GM23338 (cell line): ENCODE results near the gene ZBP1. TPM values are rescaled to one million over a fixed set of nuclear protein-coding genes. Genes with fewer than 3 reads are reported as not detected.

Source experiments
- ATAC-seq: fragments of 200-7000 bp; cut with Tn5 transposase; 3 replicates; pipeline ENCODE4 v1.9.1; 2020
- DNase-seq: peaks from one replicate; pipeline ENCODE4 v3.0.0-alpha.2; 2015; ENCODE audit warnings: low spot score
- H2AFZ ChIP-seq: fragments of 200-600 bp; sonication (generic); 2 replicates; pipeline ENCODE4 v1.8.0; 2016; ENCODE audit warnings: antibody characterized with exemption, mild to moderate bottlenecking, moderate library complexity
- H3F3A ChIP-seq: fragments of 200-600 bp; sonication (generic); replicated peaks from 2 replicates; pipeline ENCODE4 v1.8.0; 2017; ENCODE audit warnings: antibody characterized with exemption, mixed run types, low read depth
- H3K27ac ChIP-seq: fragments of 200-600 bp; sonication (generic); 2 replicates; pipeline ENCODE4 v1.6.1; 2016; ENCODE audit warnings: low read depth
- H3K27me3 ChIP-seq: fragments of 200-600 bp; sonication (generic); 2 replicates; pipeline ENCODE4 v1.8.0; 2016; ENCODE audit warnings: mild to moderate bottlenecking, mixed run types, moderate library complexity; ENCODE audit not compliant: insufficient read depth
- H3K36me3 ChIP-seq: fragments of 200-600 bp; sonication (generic); 2 replicates; pipeline ENCODE4 v1.8.0; 2016; ENCODE audit warnings: mild to moderate bottlenecking; ENCODE audit not compliant: insufficient read depth
- H3K4me1 ChIP-seq: fragments of 200-600 bp; sonication (generic); 2 replicates; pipeline ENCODE4 v1.8.0; 2016; ENCODE audit warnings: mild to moderate bottlenecking, moderate library complexity; ENCODE audit not compliant: insufficient read depth
- H3K4me2 ChIP-seq: fragments of 200-600 bp; sonication (generic); 2 replicates; pipeline ENCODE4 v1.7.1; 2017; ENCODE audit warnings: mixed run types
- H3K4me3 ChIP-seq: fragments of 200-600 bp; sonication (generic); 2 replicates; pipeline ENCODE4 v1.6.1; 2016; ENCODE audit warnings: mixed run types
- H3K79me2 ChIP-seq: fragments of 200-600 bp; sonication (generic); replicated peaks from 2 replicates; pipeline ENCODE4 v1.8.0; 2017; ENCODE audit warnings: mild to moderate bottlenecking; ENCODE audit not compliant: insufficient read depth
- H3K9me2 ChIP-seq: fragments of 200-600 bp; sonication (generic); 2 replicates; pipeline ENCODE4 v1.8.0; 2017; ENCODE audit not compliant: insufficient read depth
- H4K20me1 ChIP-seq: fragments of 200-600 bp; sonication (generic); replicated peaks from 2 replicates; pipeline ENCODE4 v1.8.0; 2017; ENCODE audit warnings: mild to moderate bottlenecking; ENCODE audit not compliant: insufficient read depth
- H3K27ac Mint-ChIP-seq: 2 replicates; pipeline ENCODE4 v1.8.0; 2020; ENCODE audit warnings: inconsistent platforms, mild to moderate bottlenecking, moderate library complexity, mixed read lengths
- H3K27me3 Mint-ChIP-seq: 3 replicates; pipeline ENCODE4 v1.8.0; 2022; ENCODE audit warnings: low read depth, mild to moderate bottlenecking, moderate library complexity, mixed read lengths, inconsistent platforms; ENCODE audit not compliant: insufficient read depth, poor library complexity
- H3K36me3 Mint-ChIP-seq: 3 replicates; pipeline ENCODE4 v1.8.0; 2021; ENCODE audit warnings: low read depth, mild to moderate bottlenecking, inconsistent platforms, moderate library complexity, mixed read lengths
- H3K4me1 Mint-ChIP-seq: 3 replicates; pipeline ENCODE4 v1.8.0; 2020; ENCODE audit warnings: mild to moderate bottlenecking, inconsistent platforms, mixed read lengths
- H3K4me3 Mint-ChIP-seq: 3 replicates; pipeline ENCODE4 v1.8.0; 2021; ENCODE audit warnings: moderate library complexity, mild to moderate bottlenecking, inconsistent platforms, mixed read lengths
- H3K9me3 Mint-ChIP-seq: 3 replicates; pipeline ENCODE4 v1.8.0; 2020; ENCODE audit warnings: moderate library complexity, mild to moderate bottlenecking, inconsistent platforms, mixed read lengths
- CREB1 ChIP-seq: fragments of 250-450 bp; sonication (Bioruptor Pico); IDR thresholded peaks from 2 replicates; pipeline ENCODE4 v1.5.0; 2020; ENCODE audit warnings: low read depth, mild to moderate bottlenecking, moderate library complexity
- CTCF ChIP-seq, 2 experiments: fragments of 200-600 bp in 1 of 2; sonication (generic) in 1 of 2; conservative IDR thresholded peaks; 2 replicates each; pipeline versions ENCODE4 v1.5.1 to v1.6.1; 2016 to 2017; ENCODE audit warnings: antibody characterized with exemption in 2 of 2, low read depth in 2 of 2, mild to moderate bottlenecking in 2 of 2, moderate library complexity in 1 of 2
- ETS1 ChIP-seq: IDR thresholded peaks from 2 replicates; pipeline ENCODE4 v1.6.1; 2016; ENCODE audit warnings: antibody characterized with exemption
- EZH2 ChIP-seq: fragments of 200-600 bp; sonication (generic); IDR thresholded peaks from one replicate; pipeline ENCODE4 v1.8.0; 2017; ENCODE audit warnings: antibody characterized with exemption, mild to moderate bottlenecking, low read depth; ENCODE audit not compliant: unreplicated experiment
- EZH2phosphoT487 ChIP-seq: fragments of 200-600 bp; sonication (generic); IDR thresholded peaks from one replicate; pipeline ENCODE4 v1.8.1; 2018; ENCODE audit warnings: antibody characterized with exemption; ENCODE audit not compliant: unreplicated experiment
- JUNB ChIP-seq: IDR thresholded peaks from one replicate; pipeline ENCODE4 v1.6.1; 2016; ENCODE audit warnings: antibody characterized with exemption; ENCODE audit not compliant: unreplicated experiment
- NANOG ChIP-seq: IDR thresholded peaks from 2 replicates; pipeline ENCODE4 v1.6.1; 2016; ENCODE audit warnings: antibody characterized with exemption, borderline replicate concordance
- POLR2AphosphoS5 ChIP-seq: IDR thresholded peaks from 2 replicates; pipeline ENCODE4 v1.6.1; 2016; ENCODE audit warnings: antibody characterized with exemption, low read depth
- STAT1 ChIP-seq: IDR thresholded peaks from one replicate; pipeline ENCODE4 v1.6.1; 2016; ENCODE audit warnings: antibody characterized with exemption; ENCODE audit not compliant: unreplicated experiment
- ZNF114 ChIP-seq: fragments of 250-450 bp; sonication (Bioruptor Pico); IDR thresholded peaks from 2 replicates; pipeline ENCODE4 v1.5.0; 2020; ENCODE audit warnings: mild to moderate bottlenecking, moderate library complexity
- ZNF331 ChIP-seq: fragments of 250-450 bp; sonication (Bioruptor Pico); IDR thresholded peaks from 2 replicates; pipeline ENCODE4 v1.5.0; 2020; ENCODE audit warnings: low read depth, mild to moderate bottlenecking, moderate library complexity
- ZNF462 ChIP-seq: fragments of 250-450 bp; sonication (Bioruptor Pico); IDR thresholded peaks from 2 replicates; pipeline ENCODE4 v1.5.0; 2020; ENCODE audit warnings: mild to moderate bottlenecking, moderate library complexity
- polyA plus RNA-seq: library from polyadenylated mRNA; unstranded; fragments of >200 nt; fragmentation: Nextera tagmentation; extraction: Ambion mirVana; gene quantifications from 2 replicates; pipeline ENCODE4 v1.2.1, GENCODE V29; 2016
- total RNA-seq: library from RNA; depleted of rRNA; stranded (reverse); fragments of >200 nt; shearing (Covaris generic); gene quantifications from 2 replicates; pipeline ENCODE4 v1.2.3, GENCODE V29; 2014
- TF ChIP-seq, protein P1 (sequence below): IDR thresholded peaks from one replicate; pipeline ENCODE4 v1.6.1; 2018; ENCODE audit warnings: antibody characterized with exemption; ENCODE audit not compliant: unreplicated experiment

Gene ZBP1
- total and polyA plus RNA-seq, 2 experiments from 2014 or later, result not detected

GRCh38 chr20:57625978-57626377 is 5.8 kb upstream of the ZBP1 start:
- H3K36me3 ChIP-seq, result no peaks in the 10 kb centered on the region
- ATAC-seq (no peak), DNase-seq (no peak)
- H3K27ac ChIP-seq, result no peak overlapping the region
- no peak overlapping the region for H3K4me2 ChIP-seq
- H3K27me3 Mint-ChIP-seq, result peaks cover 2% of the 10 kb centered on the region
- no peak overlapping the region for H3K27ac Mint-ChIP-seq
- no peaks in the 10 kb centered on the region for H3K27me3 ChIP-seq
- no peaks in the 10 kb centered on the region for H4K20me1 ChIP-seq
- no peaks in the 10 kb centered on the region for H3K79me2 ChIP-seq
- peaks cover 9% of the 10 kb centered on the region for H3K4me1 Mint-ChIP-seq
- H3K9me3 Mint-ChIP-seq, result peaks cover 14% of the 10 kb centered on the region; the same call in 2 of the 3 replicates
- H3K4me3 ChIP-seq, result no peak overlapping the region
- peaks cover 8% of the 10 kb centered on the region; the same call in 1 of the 2 replicates for H3K9me2 ChIP-seq
- no peak overlapping the region for H2AFZ ChIP-seq
- TF ChIP-seq CTCF (conservative IDR thresholded peaks at IDR 0.05; ENCODE audit: low read depth in 2 of 2), result no peak
- no peak for TF ChIP-seq EZH2phosphoT487
- TF ChIP-seq POLR2AphosphoS5, result no peak
- TF ChIP-seq ZNF331, result no peak
- TF ChIP-seq ETS1, result no peak
- TF ChIP-seq NANOG, result no peak
- TF ChIP-seq ZNF462, result no peak
- TF ChIP-seq JUNB, result no peak
- no peak for TF ChIP-seq EZH2
- TF ChIP-seq CREB1 (CRISPR knock-in tag), result no peak
- TF ChIP-seq, protein P1, sequence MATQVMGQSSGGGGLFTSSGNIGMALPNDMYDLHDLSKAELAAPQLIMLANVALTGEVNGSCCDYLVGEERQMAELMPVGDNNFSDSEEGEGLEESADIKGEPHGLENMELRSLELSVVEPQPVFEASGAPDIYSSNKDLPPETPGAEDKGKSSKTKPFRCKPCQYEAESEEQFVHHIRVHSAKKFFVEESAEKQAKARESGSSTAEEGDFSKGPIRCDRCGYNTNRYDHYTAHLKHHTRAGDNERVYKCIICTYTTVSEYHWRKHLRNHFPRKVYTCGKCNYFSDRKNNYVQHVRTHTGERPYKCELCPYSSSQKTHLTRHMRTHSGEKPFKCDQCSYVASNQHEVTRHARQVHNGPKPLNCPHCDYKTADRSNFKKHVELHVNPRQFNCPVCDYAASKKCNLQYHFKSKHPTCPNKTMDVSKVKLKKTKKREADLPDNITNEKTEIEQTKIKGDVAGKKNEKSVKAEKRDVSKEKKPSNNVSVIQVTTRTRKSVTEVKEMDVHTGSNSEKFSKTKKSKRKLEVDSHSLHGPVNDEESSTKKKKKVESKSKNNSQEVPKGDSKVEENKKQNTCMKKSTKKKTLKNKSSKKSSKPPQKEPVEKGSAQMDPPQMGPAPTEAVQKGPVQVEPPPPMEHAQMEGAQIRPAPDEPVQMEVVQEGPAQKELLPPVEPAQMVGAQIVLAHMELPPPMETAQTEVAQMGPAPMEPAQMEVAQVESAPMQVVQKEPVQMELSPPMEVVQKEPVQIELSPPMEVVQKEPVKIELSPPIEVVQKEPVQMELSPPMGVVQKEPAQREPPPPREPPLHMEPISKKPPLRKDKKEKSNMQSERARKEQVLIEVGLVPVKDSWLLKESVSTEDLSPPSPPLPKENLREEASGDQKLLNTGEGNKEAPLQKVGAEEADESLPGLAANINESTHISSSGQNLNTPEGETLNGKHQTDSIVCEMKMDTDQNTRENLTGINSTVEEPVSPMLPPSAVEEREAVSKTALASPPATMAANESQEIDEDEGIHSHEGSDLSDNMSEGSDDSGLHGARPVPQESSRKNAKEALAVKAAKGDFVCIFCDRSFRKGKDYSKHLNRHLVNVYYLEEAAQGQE, result no peak
- no peak for TF ChIP-seq ZNF114 (CRISPR knock-in tag)
- no peak for TF ChIP-seq STAT1
- H3K36me3 Mint-ChIP-seq, result no peaks in the 10 kb centered on the region; the same call in 1 of the 3 replicates
- no peaks in the 10 kb centered on the region for H3F3A ChIP-seq
- peaks cover 8% of the 10 kb centered on the region for H3K4me1 ChIP-seq
- no peak overlapping the region for H3K4me3 Mint-ChIP-seq
